Neural cell (in vitro differentiated cells): ENCODE results near the gene IPO9. TPM values are rescaled to one million over a fixed set of nuclear protein-coding genes. Genes with fewer than 3 reads are reported as not detected.

Experiments
- H2AFZ ChIP-seq: fragments of 200-600, 300-800 bp; sonication (generic), shearing (Covaris generic); 2 replicates; pipeline ENCODE4 v1.6.0; 2014; ENCODE audit warnings: low read depth, mild to moderate bottlenecking, antibody characterized with exemption, low read length, moderate library complexity
- H3F3A ChIP-seq: fragments of 200-600 bp; shearing (Covaris generic); 2 replicates; pipeline ENCODE4 v1.6.1; 2016; ENCODE audit warnings: mild to moderate bottlenecking, moderate library complexity, mixed read lengths, antibody characterized with exemption, low read length; ENCODE audit not compliant: insufficient read depth, poor library complexity, severe bottlenecking
- H3K27ac ChIP-seq: fragments of 200-600, 300-800 bp; sonication (generic), shearing (Covaris generic); 2 replicates; pipeline ENCODE4 v1.5.1; 2014; ENCODE audit warnings: mild to moderate bottlenecking, low read length, moderate library complexity
- H3K27me3 ChIP-seq: fragments of 300-800, 200-600 bp; sonication (generic), shearing (Covaris generic); 2 replicates; pipeline ENCODE4 v1.6.0; 2014; ENCODE audit warnings: mild to moderate bottlenecking, low read depth, low read length, moderate library complexity; ENCODE audit not compliant: insufficient read depth
- H3K36me3 ChIP-seq: fragments of 300-800, 200-600 bp; sonication (generic), shearing (Covaris generic); 2 replicates; pipeline ENCODE4 v1.5.1; 2014; ENCODE audit warnings: mild to moderate bottlenecking, antibody characterized with exemption, low read length, moderate library complexity; ENCODE audit not compliant: insufficient read depth
- H3K4me2 ChIP-seq: fragments of 300-800, 200-600 bp; sonication (generic), shearing (Covaris generic); 2 replicates; pipeline ENCODE4 v1.6.0; 2014; ENCODE audit warnings: mild to moderate bottlenecking, low read length
- H3K4me3 ChIP-seq: fragments of 300-800, 200-600 bp; sonication (generic), shearing (Covaris generic); 2 replicates; pipeline ENCODE4 v1.5.1; 2014; ENCODE audit warnings: mild to moderate bottlenecking, low read length, moderate library complexity
- H3K79me2 ChIP-seq: fragments of 200-600 bp; shearing (Covaris generic); replicated peaks from 2 replicates; pipeline ENCODE4 v1.6.0; 2014; ENCODE audit warnings: mild to moderate bottlenecking, low read length, moderate library complexity; ENCODE audit not compliant: insufficient read depth
- H3K9ac ChIP-seq: fragments of 300-800, 200-600 bp; sonication (generic), shearing (Covaris generic); 2 replicates; pipeline ENCODE4 v1.6.1; 2016; ENCODE audit warnings: mild to moderate bottlenecking, low read length, mixed read lengths
- H3K9me2 ChIP-seq: fragments of 200-600 bp; shearing (Covaris generic); 2 replicates; pipeline ENCODE4 v1.6.1; 2016; ENCODE audit warnings: mild to moderate bottlenecking, low read length, mixed read lengths; ENCODE audit not compliant: insufficient read depth
- H3K9me3 ChIP-seq: fragments of 200-600, 300-800 bp; sonication (generic), shearing (Covaris generic); 2 replicates; pipeline ENCODE4 v1.6.1; 2016; ENCODE audit warnings: mild to moderate bottlenecking, mixed run types, low read length, moderate library complexity, mixed read lengths
- H4K20me1 ChIP-seq: fragments of 200-600 bp; shearing (Covaris generic); 2 replicates; pipeline ENCODE4 v1.6.1; 2016; ENCODE audit warnings: mild to moderate bottlenecking, mixed run types; ENCODE audit not compliant: insufficient read depth
- EP300 ChIP-seq: fragments of 450-650 bp; conservative IDR thresholded peaks from 2 replicates; pipeline ENCODE4 v1.6.1; 2014; ENCODE audit warnings: antibody characterized with exemption, mild to moderate bottlenecking, moderate library complexity; ENCODE audit not compliant: poor library complexity, severe bottlenecking
- EZH2 ChIP-seq: fragments of 200-600, 300-800 bp; shearing (Covaris generic), sonication (generic); IDR thresholded peaks from 2 replicates; pipeline ENCODE4 v1.6.1; 2014; ENCODE audit warnings: antibody characterized with exemption, low read length, borderline replicate concordance, mild to moderate bottlenecking; ENCODE audit not compliant: insufficient read depth, poor library complexity, severe bottlenecking
- MXI1 ChIP-seq: fragments of 450-650 bp; conservative IDR thresholded peaks from 2 replicates; pipeline ENCODE4 v1.6.1; 2014; ENCODE audit warnings: antibody characterized with exemption, mild to moderate bottlenecking; ENCODE audit not compliant: poor library complexity, severe bottlenecking
- POLR2AphosphoS5 ChIP-seq: IDR thresholded peaks from 2 replicates; pipeline ENCODE4 v1.6.1; 2012
- RAD21 ChIP-seq: fragments of 450-650 bp; conservative IDR thresholded peaks from 2 replicates; pipeline ENCODE4 v1.6.1; 2014; ENCODE audit warnings: antibody characterized with exemption, mild to moderate bottlenecking, moderate library complexity
- SMC3 ChIP-seq: fragments of 450-650 bp; conservative IDR thresholded peaks from 2 replicates; pipeline ENCODE4 v1.6.1; 2014; ENCODE audit warnings: antibody characterized with exemption, mild to moderate bottlenecking, moderate library complexity; ENCODE audit not compliant: poor library complexity
- TAF1 ChIP-seq: IDR thresholded peaks from 2 replicates; pipeline ENCODE4 v1.6.1; 2012; ENCODE audit warnings: low read depth
- polyA plus RNA-seq: library from polyadenylated mRNA; depleted of rRNA; stranded (reverse); fragments of >200 nt; gene quantifications from 2 replicates; pipeline ENCODE4 v1.2.3, GENCODE V29; 2014
- TF ChIP-seq, protein P1 (sequence below): fragments of 450-650 bp; IDR thresholded peaks from 2 replicates; pipeline ENCODE4 v1.5.1; 2014; ENCODE audit warnings: antibody characterized with exemption, mild to moderate bottlenecking, moderate library complexity; ENCODE audit not compliant: poor library complexity, severe bottlenecking
- TF ChIP-seq, protein P2 (sequence below): IDR thresholded peaks from 2 replicates; pipeline ENCODE4 v1.6.1; 2012; ENCODE audit warnings: borderline replicate concordance

IPO9 gene
- polyA plus RNA-seq, 1 donor from 2014 or later = 45.0 TPM

GRCh38 chr1:201886103-201886885 lies 57.3 kb downstream of the IPO9 start:
- Histone ChIP-seq H3K9me3 (no peaks in the 10 kb centered on the region), H3K27me3 (peaks cover 17% of the 10 kb centered on the region), H3K79me2 (no peaks in the 10 kb centered on the region), H3K4me3 (no peak overlapping the region), H3K4me2 (no peak overlapping the region), H3K36me3 (no peaks in the 10 kb centered on the region), H3K9me2 (no peaks in the 10 kb centered on the region), H4K20me1 (no peaks in the 10 kb centered on the region), H3K9ac (no peak overlapping the region), H2AFZ (no peak overlapping the region), H3F3A (no peaks in the 10 kb centered on the region), H3K27ac (no peak overlapping the region)
- no peak for TF ChIP-seq EP300
- TF ChIP-seq MXI1 = no peak
- no peak for TF ChIP-seq TAF1
- TF ChIP-seq SMC3 = no peak
- TF ChIP-seq EZH2 = no peak
- TF ChIP-seq POLR2AphosphoS5 = no peak
- TF ChIP-seq, protein P1, sequence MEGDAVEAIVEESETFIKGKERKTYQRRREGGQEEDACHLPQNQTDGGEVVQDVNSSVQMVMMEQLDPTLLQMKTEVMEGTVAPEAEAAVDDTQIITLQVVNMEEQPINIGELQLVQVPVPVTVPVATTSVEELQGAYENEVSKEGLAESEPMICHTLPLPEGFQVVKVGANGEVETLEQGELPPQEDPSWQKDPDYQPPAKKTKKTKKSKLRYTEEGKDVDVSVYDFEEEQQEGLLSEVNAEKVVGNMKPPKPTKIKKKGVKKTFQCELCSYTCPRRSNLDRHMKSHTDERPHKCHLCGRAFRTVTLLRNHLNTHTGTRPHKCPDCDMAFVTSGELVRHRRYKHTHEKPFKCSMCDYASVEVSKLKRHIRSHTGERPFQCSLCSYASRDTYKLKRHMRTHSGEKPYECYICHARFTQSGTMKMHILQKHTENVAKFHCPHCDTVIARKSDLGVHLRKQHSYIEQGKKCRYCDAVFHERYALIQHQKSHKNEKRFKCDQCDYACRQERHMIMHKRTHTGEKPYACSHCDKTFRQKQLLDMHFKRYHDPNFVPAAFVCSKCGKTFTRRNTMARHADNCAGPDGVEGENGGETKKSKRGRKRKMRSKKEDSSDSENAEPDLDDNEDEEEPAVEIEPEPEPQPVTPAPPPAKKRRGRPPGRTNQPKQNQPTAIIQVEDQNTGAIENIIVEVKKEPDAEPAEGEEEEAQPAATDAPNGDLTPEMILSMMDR = no peak
- TF ChIP-seq, protein P2, sequence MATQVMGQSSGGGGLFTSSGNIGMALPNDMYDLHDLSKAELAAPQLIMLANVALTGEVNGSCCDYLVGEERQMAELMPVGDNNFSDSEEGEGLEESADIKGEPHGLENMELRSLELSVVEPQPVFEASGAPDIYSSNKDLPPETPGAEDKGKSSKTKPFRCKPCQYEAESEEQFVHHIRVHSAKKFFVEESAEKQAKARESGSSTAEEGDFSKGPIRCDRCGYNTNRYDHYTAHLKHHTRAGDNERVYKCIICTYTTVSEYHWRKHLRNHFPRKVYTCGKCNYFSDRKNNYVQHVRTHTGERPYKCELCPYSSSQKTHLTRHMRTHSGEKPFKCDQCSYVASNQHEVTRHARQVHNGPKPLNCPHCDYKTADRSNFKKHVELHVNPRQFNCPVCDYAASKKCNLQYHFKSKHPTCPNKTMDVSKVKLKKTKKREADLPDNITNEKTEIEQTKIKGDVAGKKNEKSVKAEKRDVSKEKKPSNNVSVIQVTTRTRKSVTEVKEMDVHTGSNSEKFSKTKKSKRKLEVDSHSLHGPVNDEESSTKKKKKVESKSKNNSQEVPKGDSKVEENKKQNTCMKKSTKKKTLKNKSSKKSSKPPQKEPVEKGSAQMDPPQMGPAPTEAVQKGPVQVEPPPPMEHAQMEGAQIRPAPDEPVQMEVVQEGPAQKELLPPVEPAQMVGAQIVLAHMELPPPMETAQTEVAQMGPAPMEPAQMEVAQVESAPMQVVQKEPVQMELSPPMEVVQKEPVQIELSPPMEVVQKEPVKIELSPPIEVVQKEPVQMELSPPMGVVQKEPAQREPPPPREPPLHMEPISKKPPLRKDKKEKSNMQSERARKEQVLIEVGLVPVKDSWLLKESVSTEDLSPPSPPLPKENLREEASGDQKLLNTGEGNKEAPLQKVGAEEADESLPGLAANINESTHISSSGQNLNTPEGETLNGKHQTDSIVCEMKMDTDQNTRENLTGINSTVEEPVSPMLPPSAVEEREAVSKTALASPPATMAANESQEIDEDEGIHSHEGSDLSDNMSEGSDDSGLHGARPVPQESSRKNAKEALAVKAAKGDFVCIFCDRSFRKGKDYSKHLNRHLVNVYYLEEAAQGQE = no peak
- no peak for TF ChIP-seq RAD21

- Histone ChIP-seq H3K27me3 (peaks cover 17% of the 10 kb centered on the region), H3K9me2 (no peaks in the 10 kb centered on the region), H3K79me2 (no peaks in the 10 kb centered on the region), H3K36me3 (no peaks in the 10 kb centered on the region), H3K9me3 (no peaks in the 10 kb centered on the region), H3K9ac (no peak overlapping the region), H3K27ac (no peak overlapping the region), H3K4me2 (no peak overlapping the region), H2AFZ (no peak overlapping the region), H3F3A (no peaks in the 10 kb centered on the region), H4K20me1 (no peaks in the 10 kb centered on the region), H3K4me3 (no peak overlapping the region)
- TF ChIP-seq SMC3 = no peak
- no peak for TF ChIP-seq RAD21
These were observed 58.3 kb downstream of the IPO9 start for GRCh38 chr1:201887116-201887866.
